GM19455 (cell line): ENCODE measurements around the gene SLC25A41.

Experiments used
- ATAC-seq: cut with Tn5 transposase; IDR thresholded peaks from one replicate; pipeline ENCODE4 v1.9.1; 2021; ENCODE audit not compliant: unreplicated experiment

The SLC25A41 gene

DNA sequence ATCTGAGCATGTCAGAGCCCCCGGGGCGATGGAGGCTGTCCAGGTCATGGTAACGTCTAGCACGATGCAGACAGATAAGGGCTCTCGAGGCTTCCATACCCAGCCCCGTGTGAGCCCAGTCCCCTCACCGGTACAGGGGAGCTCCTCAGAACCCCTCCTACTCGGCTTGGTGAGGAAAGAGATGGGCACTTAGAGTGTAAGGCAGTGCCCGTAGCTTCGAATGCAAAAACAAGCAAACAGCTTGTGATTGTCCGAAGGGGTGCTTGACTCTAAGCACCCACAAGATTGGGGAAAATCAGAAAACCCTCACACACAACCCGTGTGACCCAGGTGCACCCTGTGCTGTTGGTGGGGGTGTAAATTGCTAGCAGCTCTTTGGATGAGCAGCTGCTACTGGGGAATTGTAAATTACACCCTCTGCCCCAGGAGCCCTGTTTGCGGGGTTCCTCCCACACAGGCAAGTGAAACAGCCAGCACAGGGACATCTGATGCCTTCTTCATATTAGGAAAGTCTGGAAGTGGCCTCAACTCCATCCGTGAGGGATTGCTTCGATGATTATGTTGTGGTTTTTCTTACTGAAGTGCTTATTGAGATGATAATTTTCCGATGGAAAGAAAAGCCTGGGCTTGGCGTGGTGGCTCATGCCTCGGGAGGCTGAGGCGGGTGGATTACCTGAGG, 56.9 kb downstream of the SLC25A41 start:
- no peak for ATAC-seq
